IMR-90 (cell line): Measurements from ENCODE around the gene PHF21B.

ENCODE experiments used
- MXI1 ChIP-seq: IDR thresholded peaks from 2 replicates; pipeline ENCODE4 v1.6.1; 2012; ENCODE audit warnings: low read depth, mild to moderate bottlenecking, low read length, moderate library complexity, borderline replicate concordance
- TF ChIP-seq, protein P1 (sequence below): conservative IDR thresholded peaks from 2 replicates; pipeline ENCODE4 v1.5.1; 2012; ENCODE audit warnings: mild to moderate bottlenecking, low read depth, low read length, improper control_type of control experiment

- TF ChIP-seq, protein P1, sequence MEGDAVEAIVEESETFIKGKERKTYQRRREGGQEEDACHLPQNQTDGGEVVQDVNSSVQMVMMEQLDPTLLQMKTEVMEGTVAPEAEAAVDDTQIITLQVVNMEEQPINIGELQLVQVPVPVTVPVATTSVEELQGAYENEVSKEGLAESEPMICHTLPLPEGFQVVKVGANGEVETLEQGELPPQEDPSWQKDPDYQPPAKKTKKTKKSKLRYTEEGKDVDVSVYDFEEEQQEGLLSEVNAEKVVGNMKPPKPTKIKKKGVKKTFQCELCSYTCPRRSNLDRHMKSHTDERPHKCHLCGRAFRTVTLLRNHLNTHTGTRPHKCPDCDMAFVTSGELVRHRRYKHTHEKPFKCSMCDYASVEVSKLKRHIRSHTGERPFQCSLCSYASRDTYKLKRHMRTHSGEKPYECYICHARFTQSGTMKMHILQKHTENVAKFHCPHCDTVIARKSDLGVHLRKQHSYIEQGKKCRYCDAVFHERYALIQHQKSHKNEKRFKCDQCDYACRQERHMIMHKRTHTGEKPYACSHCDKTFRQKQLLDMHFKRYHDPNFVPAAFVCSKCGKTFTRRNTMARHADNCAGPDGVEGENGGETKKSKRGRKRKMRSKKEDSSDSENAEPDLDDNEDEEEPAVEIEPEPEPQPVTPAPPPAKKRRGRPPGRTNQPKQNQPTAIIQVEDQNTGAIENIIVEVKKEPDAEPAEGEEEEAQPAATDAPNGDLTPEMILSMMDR, result no peak
- TF ChIP-seq MXI1, result no peak
Observed at GRCh38 chr22:44994399-44995104, 15.3 kb downstream of the PHF21B start.
